Ovary (tissue), 3 donors: ENCODE results near the gene SLMAP.

Source experiments
- CTCF ChIP-seq, 3 donors: fragments of 450-650 bp in 2 of 3; fragments of 200-600 bp in 1 of 3; IDR thresholded peaks; one replicate each; pipeline versions ENCODE4 v1.5.1 to v1.8.0; 2016 to 2022; ENCODE audit warnings: antibody characterized with exemption in 3 of 3, mild to moderate bottlenecking in 1 of 3
- EP300 ChIP-seq: sonication (generic); formaldehyde crosslinking; IDR thresholded peaks from one replicate; pipeline ENCODE4 v1.6.1; 2017; ENCODE audit warnings: antibody characterized with exemption
- POLR2A ChIP-seq: fragments of 450-650 bp; IDR thresholded peaks from one replicate; pipeline ENCODE4 v1.6.1; 2017; ENCODE audit warnings: antibody characterized with exemption, mild to moderate bottlenecking, moderate library complexity
- donor health status: DM: no; HTN: no; CAD: no.

- TF ChIP-seq CTCF (IDR thresholded peaks at IDR 0.05) (no peak), POLR2A (no peak), EP300 (no peak)
Measured at GRCh38 chr3:57851304-57851703, 95.2 kb downstream of the SLMAP start.
